GM18519 (cell line): ENCODE results near the gene ZNF548.

Experiments used
- ATAC-seq: cut with Tn5 transposase; IDR thresholded peaks from one replicate; pipeline ENCODE4 v1.9.1; 2021; ENCODE audit warnings: mild to moderate bottlenecking, moderate library complexity; ENCODE audit not compliant: unreplicated experiment, low FRiP score

The ZNF548 gene

GRCh38 chr19:57395710-57396109, 6.1 kb downstream of the ZNF548 start:
- no peak for ATAC-seq

GRCh38 chr19:57398868-57399267, 9.2 kb downstream of the ZNF548 start:
- no peak for ATAC-seq

GRCh38 chr19:57403737-57404563, 14.3 kb downstream of the ZNF548 start:
- ATAC-seq = no peak

- no peak for ATAC-seq
Measured at GRCh38 chr19:57406516-57407123, 17.0 kb downstream of the ZNF548 start.

GRCh38 chr19:57410877-57411671, 21.4 kb downstream of the ZNF548 start, which contains the start of gene ZNF17:
TSS of gene ZNF17 (plus strand) at chr19:57411161. CDS start at chr19:57413616, 2,455 bp downstream.
- peak; percentile 89 for ATAC-seq

- ATAC-seq = no peak
Measured at GRCh38 chr19:57419439-57419838, 29.8 kb downstream of the ZNF548 start.

- ATAC-seq = no peak
Measured at GRCh38 chr19:57421037-57421436, 31.4 kb downstream of the ZNF548 start.

- ATAC-seq = no peak
Measured at GRCh38 chr19:57434386-57435061, 44.9 kb downstream of the ZNF548 start.

- ATAC-seq = peak; percentile 91
Measured at GRCh38 chr19:57435062-57435978, 45.7 kb downstream of the ZNF548 start, which contains the start of gene ZNF749. TSS of gene ZNF749 (plus strand) at chr19:57435325. CDS start at chr19:57435579, 254 bp downstream.

GRCh38 chr19:57436417-57436816, 46.8 kb downstream of the ZNF548 start:
- no peak for ATAC-seq

GRCh38 chr19:57437931-57438330, 48.3 kb downstream of the ZNF548 start:
- ATAC-seq = no peak

GRCh38 chr19:57438925-57439324, 49.3 kb downstream of the ZNF548 start:
- no peak for ATAC-seq

- no peak for ATAC-seq
Measured at GRCh38 chr19:57441979-57442752, 52.5 kb downstream of the ZNF548 start.

- ATAC-seq = no peak
Measured at GRCh38 chr19:57443121-57443696, 53.6 kb downstream of the ZNF548 start.

- ATAC-seq = no peak
Measured at GRCh38 chr19:57452307-57452706, 62.7 kb downstream of the ZNF548 start.
